ENCODE results near the gene GGT1.
"Not testable (repeated sequence)": the region's sequence is repeated elsewhere in the genome, so short reads cannot be mapped to it uniquely, and the experiment has no call there.

The GGT1 gene

DNA sequence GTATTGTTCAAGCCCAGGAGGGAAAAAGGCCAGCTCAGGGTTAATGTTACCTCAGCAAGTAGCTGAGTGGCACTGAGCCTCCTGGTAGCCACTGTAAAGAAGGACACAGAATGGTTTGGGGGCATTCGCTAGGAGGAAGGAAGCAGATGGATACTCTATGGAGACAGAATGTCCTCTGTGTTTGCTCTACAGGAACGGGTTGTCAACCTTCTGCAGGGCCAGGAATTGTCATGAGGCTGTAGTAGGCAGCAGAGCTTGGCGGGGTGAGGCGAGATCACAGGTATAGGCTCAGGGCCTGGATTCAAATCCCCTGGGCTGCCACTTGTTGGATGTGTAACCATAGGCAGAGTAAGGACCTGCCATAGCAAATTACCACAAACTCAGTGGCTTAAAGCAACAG, 7.1 kb upstream of the GGT1 start:
- FAIRE-seq = no peak

DNA sequence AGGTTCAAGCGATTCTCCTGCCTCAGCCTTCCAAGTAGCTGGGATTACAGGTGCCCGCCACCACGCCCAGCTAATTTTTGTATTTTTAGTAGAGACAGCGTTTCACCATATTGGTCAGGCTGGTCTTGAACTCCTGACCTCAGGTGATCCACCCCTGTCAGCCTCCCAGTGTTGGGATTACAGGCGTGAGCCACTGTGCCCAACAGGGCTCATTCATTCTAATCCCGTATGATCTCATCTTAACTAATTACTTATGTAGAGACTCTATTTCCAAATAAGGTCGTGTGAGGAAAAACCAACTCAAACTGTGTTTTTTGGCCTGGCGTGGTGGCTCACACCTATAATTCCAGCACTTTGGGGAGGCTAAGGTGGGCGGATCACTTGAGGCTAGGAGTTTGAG, 5.9 kb upstream of the GGT1 start:
- FAIRE-seq; DNase-seq (ENCODE audit: insufficient read length, low spot score): not testable (repeated sequence)

More for the DNA sequence above, 7.1 kb upstream of the GGT1 start:
- DNase-seq (ENCODE audit: insufficient read length, low spot score) = no peak

DNA sequence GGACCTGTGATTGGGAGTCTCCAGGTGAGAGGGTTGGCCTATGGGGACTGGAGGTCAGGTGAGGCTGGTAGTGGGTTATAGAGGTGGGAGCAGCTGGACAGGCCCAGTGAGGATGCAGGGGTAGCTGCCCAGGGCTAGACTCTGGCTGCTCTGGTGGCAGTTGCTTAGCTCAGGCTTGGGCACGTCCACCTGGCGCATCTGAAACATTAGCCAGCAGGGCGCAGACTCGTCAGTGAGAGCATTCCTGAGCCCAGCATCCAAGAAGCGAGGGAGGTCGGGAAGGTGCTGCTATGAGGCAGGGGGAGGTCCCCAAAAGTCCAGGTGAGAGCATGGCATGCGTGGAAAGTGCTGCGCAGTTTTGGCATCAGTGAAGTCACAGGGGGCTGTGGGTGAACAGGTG, 3.5 kb upstream of the GGT1 start:
- no peak for FAIRE-seq
- DNase-seq (ENCODE audit: insufficient read length, low spot score) = no peak

DNA sequence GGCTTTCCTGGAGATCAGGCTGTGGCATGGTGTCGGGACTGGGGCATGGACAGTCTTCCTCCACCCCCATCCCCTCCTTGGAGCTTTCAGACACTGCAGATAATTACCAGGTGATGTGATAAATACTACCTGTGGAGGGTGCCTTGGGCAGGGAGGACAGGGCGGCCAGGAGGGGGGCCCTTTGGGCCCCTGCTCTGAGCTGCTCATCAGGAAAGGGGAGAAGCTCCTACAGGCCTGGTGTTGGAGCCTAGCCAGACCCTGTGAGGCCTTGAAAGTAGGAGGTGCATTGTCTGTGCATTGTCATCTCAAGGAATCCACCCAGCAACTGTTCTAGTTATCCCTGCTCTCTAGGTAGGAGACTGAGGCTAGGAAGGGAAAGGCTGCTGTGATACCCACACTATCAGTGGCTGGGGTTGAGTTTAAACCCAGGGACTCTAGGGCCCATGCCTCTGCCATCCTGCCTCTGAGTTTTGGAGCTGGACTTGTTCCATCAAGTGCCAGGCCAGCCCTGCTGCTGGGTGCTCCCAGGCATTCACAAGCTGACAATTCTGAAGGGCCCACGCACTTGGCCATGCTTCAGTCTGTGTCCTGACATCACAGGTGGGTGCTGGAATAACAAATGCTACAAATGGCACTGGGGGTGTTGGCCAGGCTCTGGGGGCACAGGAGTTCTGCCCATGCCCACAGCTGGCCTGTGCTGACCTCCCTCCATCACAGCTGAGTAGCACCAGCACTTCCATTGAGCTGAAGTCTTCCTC, 2.9 kb upstream of the GGT1 start:
- not testable (repeated sequence) for FAIRE-seq; DNase-seq (ENCODE audit: insufficient read length, low spot score)

DNA sequence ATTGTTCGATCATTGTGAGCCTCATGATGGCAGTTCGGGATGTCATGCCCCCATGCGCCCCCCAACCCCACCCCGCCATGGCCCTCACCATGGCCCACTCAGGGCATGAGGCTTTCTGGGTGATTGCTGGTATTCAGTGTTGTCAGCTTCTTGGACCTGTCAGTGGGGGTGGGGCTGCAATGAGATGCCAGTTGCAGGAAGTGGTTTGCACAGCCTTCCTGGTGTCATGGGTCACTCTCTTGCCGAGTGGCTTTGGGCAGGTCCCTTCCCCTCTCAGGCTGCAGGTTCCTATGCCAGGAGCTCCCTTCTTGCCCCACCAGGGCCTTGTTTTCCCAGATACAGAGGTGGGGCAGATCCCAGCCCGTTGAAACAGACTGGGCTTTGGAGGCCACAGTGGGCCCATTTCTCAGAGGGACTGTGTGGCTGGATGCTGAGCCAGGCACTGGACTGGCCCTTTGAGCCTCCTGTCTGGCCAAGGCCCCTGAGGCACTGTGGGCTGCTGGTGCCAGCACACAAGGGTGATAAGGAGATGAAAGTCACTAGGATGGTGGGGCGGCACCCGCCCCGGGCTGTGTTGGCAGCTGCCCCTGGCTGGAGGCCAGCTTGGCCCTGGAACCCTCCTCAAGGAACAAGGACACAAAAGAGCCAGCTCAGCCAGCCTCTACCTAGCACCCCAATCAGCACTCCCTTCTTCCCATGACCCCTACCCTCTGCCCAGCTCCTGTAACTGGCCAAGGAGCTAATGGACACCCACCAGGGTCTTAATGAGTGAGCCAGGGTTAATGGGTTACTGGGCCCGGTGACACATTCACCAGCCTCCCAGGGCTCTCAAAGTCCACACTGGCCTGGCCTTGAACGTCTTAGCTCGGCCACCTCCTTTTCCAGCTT, 1.5 kb upstream of the GGT1 start:
- DNase-seq (ENCODE audit: insufficient read length, low spot score) (no peak), FAIRE-seq (no peak)

DNA sequence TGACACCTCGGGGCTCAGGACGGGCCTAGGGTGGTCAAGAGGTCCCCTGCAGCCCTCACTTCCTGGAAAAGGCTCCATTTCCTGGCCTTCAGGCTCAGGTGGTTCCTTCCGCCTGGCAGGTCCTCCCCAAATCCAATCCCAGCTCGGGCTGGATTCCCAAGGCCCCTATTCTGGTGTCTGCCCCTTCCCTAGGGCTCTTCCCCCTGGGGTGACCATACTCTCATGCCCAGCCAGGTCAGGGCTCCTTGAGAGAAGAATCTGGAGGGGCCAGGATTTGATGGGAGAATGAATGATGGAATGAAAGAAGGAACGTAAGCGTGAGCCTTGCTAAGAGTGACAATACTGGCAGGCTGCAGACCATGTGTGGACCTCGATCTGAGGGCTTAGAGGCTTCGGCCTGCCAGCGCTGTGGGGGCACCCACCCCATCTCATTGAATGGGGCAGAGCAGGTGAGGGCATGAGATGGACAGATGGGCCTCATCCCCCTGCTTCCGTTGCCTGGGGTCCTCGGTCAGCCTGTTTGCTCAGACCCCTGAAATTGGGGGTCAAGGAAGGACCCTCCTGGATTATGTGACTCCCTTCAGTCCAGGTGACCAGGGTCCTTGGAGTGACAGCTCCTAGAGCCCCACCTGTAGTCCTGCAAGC, 766 bp upstream of the GGT1 start:
- DNase-seq (ENCODE audit: insufficient read length, low spot score); FAIRE-seq: not testable (repeated sequence)

DNA sequence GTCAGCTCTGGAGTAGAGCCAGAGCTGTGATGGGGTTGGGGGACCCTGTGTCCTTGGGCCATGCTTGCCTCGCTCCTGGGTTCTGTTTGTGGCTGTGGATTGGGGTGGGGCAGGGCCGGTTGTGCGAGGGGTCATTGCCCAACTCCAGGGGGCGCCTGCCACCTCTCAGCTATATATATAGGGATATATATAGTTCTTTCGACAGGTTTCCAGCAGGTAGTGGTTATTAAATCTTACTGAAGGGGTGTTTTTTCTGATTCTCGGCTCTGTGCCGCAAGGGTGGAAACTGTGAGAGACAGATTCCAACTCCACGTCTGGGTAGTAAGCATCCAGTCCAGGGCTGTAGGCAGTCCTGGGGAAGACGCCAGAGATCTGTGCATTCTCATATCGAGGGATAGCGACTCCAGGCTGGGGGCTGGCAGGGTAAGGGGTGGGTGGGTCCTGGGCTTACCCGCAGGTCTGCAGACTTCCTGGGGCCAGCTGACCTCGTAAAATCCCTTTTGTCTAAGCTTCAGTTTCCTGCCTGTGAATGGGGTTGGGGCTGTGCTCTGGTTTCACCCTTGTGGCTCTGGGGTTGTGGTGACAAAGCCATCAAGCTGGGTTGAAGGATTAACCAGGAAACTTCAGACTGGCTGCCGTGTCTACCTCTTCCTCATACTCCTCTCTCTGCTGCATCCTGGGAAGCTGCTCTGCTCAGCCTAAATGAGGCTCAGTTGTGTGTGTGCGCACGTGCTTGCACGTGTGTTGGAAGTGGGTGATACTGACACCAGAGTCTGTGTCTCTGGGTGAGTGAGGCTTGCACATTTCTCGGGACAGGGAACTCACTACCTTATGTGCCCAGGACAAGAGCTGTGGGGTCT, 1.0 kb downstream of the GGT1 start:
- not testable (repeated sequence) for FAIRE-seq; DNase-seq (ENCODE audit: insufficient read length, low spot score)

DNA sequence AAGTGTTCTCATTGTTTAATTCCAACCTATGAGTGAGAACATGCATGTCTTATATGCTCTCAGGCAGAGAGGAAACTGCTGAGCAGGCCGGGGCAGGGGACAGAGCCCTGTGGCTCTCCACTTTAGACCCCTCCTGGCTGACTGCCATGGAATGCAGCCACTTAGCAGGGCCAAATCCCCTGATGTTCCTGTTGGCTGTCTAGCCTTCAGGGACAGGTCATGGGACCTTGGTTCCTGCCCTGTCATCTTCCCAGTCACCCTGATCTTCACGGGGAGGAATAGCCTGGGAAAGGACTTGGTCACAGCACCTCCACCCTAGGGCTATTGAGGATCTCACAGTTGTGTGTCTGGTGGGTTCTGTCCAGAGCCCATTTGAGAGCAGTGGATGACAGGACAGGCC, 3.3 kb downstream of the GGT1 start:
- not testable (repeated sequence) for FAIRE-seq; DNase-seq (ENCODE audit: insufficient read length, low spot score)

DNA sequence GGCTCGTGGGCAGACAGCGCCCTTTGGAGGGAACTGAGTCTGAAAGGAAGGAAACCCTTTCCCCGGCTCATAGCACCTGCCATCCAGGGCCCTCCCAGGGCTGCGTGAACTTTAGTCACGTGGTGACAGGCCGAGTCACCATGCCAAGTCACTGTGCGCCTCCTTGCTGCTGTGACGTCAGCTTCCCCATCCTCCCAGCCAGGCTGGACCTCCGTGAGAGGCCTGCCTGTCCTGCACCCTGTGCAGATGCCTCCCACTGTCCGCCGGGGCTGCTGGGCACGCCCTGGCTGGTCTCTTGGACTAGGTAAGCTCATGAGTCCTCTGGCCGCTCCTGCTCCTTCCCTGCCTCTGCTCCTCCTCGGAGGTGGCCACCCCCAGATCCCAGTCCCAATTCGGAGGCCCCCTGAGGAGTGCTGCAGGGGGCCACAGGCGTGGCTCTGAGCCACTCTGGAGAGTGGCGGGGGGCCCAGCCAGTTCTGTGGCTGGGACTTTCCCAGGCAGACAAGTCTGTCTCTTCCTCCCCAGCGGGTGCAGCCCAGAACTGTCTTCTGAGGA, 4.5 kb downstream of the GGT1 start:
- FAIRE-seq; DNase-seq (ENCODE audit: insufficient read length, low spot score): not testable (repeated sequence)

DNA sequence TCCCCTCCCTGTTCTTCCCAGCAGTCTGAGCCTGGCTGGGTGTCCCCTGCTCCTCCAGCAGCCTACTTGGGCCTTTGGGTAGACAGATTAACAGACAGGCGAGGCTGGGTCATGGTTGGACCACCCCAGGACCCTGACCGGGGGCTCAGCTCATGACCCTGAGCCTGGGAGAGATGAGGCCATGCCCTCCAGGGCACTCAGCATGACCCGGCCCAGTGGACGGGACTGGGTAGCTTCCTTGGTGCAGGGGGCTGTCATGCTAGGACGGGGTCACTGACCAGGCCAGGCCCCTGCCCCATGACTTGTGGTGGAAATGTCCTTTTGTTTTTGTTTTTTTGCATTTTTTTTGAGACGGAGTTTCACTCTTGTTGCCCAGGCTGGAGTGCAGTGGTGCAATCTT, 5.3 kb downstream of the GGT1 start:
- not testable (repeated sequence) for DNase-seq (ENCODE audit: insufficient read length, low spot score); FAIRE-seq

DNA sequence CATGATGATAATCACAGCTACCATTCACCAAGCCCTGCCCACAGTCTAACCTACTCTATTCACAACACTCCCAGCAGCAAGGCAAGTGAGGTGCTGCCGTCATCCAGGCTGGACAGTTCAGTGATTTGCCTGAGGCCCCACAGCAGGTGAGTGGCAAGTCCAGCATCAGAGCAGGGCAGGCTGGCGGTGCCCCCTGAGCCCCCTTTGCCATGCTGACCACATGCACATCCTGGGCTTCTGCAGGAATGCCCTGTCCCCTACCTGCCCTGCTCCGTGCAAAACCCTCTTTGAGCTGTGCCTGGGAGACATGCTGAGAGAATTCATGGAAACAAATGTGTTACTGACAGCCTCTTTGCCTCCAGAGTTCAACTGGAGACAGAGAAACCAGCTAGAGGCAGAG, 6.9 kb downstream of the GGT1 start:
- FAIRE-seq; DNase-seq (ENCODE audit: insufficient read length, low spot score): not testable (repeated sequence)

DNA sequence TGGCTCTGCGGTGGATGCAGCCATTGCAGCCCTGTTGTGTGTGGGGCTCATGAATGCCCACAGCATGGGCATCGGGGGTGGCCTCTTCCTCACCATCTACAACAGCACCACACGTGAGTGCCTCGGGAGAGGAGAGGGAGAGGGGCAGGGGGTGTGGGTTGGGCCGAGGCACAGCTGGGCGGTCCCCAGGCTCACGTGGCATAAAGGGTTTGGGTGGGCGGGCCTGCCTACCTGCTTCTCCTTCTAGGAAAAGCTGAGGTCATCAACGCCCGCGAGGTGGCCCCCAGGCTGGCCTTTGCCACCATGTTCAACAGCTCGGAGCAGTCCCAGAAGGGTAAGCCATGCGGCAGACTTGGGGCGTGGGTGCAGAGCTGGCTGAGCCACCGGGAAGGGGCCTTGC, 11.8 kb downstream of the GGT1 start:
- FAIRE-seq; DNase-seq (ENCODE audit: insufficient read length, low spot score): not testable (repeated sequence)

DNA sequence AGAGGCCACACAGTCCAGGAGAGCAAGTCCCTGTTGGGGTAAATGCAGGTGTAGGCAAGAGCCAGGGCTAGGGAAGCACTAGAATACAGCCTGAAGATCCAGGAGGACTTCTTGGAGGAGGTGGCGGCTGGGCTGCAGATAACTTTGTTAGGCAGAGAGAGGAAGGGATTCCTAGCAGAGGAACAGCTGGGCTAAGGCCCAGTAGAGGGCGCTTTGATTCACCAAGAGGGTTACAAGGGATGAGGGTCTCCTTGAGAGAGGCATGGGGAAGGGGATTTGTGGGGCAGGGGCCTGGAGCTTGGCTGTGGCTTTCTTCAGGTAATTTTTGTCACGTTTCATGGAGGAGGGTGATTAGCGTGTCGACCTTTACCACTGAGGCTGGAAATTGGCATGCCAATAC, 18.3 kb downstream of the GGT1 start:
- not testable (repeated sequence) for FAIRE-seq; DNase-seq (ENCODE audit: insufficient read length, low spot score)

DNA sequence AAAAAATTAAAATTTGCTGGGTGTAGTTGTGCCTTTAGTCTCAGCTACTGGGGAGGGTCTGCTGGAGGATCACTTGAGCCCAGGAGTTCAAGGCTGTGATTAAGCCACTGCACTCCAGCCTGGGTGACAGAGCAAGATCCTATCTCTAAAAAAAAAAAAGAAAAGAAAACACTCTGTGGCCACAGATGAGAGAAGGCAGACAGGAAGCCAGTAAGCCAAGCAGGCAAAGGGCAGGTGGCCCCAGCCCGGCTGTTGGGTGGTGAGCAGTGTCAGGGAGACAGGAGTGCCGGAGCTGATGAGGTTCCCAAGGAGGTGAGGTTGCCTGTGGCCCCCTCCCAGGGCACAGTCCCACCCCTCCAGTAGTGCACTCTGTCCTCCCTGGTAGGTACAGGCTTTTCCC, 19.6 kb downstream of the GGT1 start:
- not testable (repeated sequence) for DNase-seq (ENCODE audit: insufficient read length, low spot score); FAIRE-seq

DNA sequence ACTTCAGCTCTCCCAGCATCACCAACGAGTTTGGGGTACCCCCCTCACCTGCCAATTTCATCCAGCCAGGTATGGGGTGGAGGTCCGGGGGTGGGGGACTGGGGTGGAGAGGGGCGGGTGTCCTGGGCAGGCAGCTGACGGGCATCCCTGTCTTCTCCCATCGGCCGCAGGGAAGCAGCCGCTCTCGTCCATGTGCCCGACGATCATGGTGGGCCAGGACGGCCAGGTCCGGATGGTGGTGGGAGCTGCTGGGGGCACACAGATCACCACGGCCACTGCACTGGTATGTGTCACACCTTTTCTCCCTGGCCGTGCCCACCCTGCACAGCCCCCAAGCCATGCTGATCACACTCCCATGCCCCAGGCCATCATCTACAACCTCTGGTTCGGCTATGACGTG, 24.9 kb downstream of the GGT1 start:
- DNase-seq (ENCODE audit: insufficient read length, low spot score); FAIRE-seq: not testable (repeated sequence)

DNA sequence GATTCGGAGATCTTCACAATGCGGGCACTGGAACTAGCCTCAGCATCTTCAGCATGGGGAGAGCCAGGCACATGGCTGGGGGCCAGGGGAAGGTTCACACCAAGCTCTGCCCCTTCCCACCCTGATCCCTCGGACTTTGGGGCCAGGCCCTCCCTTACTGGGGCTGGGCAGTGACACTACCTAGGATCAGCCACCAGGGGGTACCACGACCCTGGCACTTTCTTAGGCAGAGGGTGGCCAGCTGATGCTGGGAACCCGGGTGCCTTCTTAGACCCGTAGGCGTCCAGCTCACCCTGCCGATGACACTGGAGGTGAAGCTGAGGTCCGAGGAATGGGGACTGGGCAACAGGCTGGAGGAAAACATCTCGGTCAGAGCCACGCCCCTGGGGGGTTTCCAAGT, 26.1 kb downstream of the GGT1 start:
- FAIRE-seq; DNase-seq (ENCODE audit: insufficient read length, low spot score): not testable (repeated sequence)

DNA sequence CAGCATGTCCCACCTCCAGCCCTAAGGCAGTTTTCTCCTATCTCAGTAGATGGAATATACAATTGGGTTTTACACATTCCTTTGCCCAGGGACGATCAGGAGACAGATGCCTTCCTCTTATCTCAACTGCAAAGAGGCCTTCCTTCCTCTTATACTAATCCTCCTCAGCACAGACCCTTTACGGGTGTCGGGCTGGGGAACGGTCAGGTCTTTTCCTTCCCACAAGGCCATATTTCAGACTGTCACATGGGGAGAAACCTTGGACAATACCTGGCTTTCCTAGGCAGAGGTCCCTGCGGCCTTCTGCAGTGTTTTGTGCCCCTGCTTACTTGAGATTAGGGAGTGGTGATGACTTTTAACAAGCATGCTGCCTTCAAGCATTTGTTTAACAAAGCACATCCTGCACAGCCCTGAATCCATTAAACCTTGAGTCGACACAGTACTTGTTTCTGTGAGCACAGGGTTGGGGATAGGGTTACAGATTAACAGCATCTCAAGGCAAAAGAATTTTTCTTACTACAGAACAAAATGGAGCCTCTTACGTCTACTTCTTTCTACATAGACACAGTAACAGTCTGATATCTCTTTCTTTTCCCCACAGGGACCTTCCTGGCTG, 27.9 kb downstream of the GGT1 start:
- DNase-seq (ENCODE audit: insufficient read length, low spot score); FAIRE-seq: not testable (repeated sequence)

DNA sequence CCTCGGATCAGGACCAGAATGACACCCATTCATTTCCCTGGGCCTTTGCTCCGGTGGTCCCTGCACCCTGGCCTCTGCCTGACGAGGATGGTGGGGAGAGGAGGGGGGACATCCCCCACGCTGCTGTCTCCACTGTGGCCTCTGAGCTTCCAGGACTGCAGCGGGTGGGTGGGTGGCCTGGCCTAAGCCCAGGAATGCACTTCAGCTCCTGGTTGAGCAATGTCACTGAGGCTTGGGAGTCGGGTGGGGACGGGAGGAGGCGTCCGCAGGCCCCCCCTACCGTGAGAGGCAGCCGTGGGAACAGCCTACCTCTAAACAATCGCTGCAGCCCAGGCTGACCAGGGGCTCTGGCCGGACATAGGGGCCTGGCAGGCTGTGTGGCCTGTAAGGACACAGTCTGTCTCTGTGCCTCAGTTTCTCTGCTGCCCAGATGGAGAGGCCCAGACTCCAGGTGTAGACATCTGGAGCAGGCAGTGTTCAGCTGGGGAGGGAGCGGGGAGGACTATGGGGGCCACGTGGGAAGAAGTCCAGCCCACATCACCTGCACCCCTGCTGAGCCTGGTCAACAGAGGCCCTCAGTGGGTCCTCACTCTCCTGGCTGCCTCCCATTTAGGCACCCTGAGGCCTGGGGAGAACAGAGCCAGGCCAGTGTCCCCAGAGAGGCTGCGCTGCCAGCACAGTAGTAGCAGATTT, 28.6 kb downstream of the GGT1 start:
- not testable (repeated sequence) for FAIRE-seq; DNase-seq (ENCODE audit: insufficient read length, low spot score)

DNA sequence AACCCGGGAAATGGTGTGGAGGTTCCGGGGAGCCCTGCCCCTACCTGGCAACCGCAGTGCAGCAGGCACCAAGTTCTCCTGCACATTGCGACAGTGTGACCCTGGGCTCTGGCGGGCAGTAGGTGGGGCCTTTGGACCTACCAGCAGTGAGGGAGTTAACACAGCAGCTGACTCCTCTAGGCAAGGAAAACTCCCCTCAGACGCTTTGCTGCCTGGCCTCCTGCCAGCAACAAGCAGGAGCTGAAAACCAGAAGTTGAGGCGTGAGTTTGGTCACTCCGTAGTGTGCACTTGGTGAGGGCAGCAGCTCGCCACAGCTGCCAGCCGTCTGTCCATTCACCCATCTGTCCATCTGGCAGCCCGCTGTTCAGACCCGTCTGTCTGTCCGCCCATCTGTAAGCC, 29.6 kb downstream of the GGT1 start:
- not testable (repeated sequence) for FAIRE-seq; DNase-seq (ENCODE audit: insufficient read length, low spot score)
